ENCODE results near the gene AJM1.

DNA sequence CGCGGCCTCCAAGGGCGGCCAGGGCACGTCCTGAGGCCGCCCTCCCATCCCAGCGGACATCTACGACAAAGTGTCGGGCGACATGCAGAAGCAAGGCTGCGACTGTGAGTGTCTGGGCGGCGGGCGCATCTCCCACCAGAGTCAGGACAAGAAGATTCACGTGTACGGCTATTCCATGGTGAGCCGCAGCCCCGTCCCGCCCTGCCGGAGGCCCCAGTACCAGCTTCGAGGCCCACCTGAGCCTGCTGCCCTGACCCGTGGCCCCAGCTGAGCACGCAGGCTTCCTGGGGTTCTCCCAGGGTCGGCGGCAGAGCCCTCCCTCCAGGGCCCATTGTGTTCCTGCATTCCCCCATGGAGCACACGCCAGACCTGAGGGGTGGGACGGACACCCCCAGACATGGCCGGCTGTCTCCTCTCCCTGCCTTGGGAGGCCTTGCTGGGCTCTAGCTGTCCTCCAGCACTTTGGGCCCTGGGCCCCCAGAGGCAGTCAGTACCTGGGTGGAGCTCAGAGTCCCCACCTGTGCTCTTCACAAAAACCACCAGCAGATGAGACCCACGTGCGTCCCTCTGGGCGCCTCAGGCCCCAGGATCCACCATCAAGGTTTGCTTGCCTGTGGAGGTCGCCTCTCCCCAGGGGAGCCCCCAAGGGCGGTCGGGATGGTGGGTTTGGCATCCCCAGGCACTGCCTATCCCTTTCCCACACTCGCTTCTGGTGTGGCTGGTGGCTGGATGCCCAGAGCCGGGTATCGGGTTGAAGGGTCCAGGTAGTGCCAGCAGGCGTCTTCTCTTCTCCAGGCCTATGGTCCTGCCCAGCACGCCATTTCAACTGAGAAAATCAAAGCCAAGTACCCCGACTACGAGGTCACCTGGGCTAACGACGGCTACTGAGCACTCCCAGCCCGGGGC is 7.9 kb downstream of the AJM1 start:
- TF ChIP-seq POLR2AphosphoS5 (IDR thresholded peaks at IDR 0.05; ENCODE audit: low read depth, low read length) (no peak), POLR2A (IDR thresholded peaks at IDR 0.05; ENCODE audit: low read depth, low read length) (no peak), TAF1 (IDR thresholded peaks at IDR 0.05; ENCODE audit: low read depth, low read length) (no peak), SPI1 (IDR thresholded peaks at IDR 0.05; ENCODE audit: low read depth, low read length) (no peak), POU2F2 (IDR thresholded peaks at IDR 0.05; ENCODE audit: low read depth, low read length) (no peak), PAX5 (IDR thresholded peaks at IDR 0.05; ENCODE audit: insufficient read depth, low read length, severe bottlenecking) (no peak)

Measured in GM12891 (cell line).